ENCODE data around the gene CPB2.
A peak's percentile ranks its signal among the peaks of the same experiment; 100 is the strongest.

Gene CPB2

GRCh38 chr13:46051968-46052318, 52.9 kb downstream of the CPB2 start:
- peaks cover 50% of the 10 kb centered on the region for H3K79me2 ChIP-seq (ENCODE audit: insufficient read depth, low read length)
- H3K4me2 ChIP-seq (ENCODE audit: low read length): peak overlapping the region; percentile 91
- no peaks in the 10 kb centered on the region for H3K9me2 ChIP-seq (ENCODE audit: low read depth, low read length)
- no peaks in the 10 kb centered on the region for H3F3A ChIP-seq (ENCODE audit: insufficient read depth, low read length)
- no peaks in the 10 kb centered on the region for H3K36me3 ChIP-seq (ENCODE audit: insufficient read depth, low read length)
- peak overlapping the region; percentile 76 for H3K27ac ChIP-seq (ENCODE audit: low read depth, low read length, poor library complexity, severe bottlenecking)
- no peak for TF ChIP-seq EZH2 (IDR thresholded peaks at IDR 0.05; ENCODE audit: borderline replicate concordance, low read length)
- TF ChIP-seq, protein P1, sequence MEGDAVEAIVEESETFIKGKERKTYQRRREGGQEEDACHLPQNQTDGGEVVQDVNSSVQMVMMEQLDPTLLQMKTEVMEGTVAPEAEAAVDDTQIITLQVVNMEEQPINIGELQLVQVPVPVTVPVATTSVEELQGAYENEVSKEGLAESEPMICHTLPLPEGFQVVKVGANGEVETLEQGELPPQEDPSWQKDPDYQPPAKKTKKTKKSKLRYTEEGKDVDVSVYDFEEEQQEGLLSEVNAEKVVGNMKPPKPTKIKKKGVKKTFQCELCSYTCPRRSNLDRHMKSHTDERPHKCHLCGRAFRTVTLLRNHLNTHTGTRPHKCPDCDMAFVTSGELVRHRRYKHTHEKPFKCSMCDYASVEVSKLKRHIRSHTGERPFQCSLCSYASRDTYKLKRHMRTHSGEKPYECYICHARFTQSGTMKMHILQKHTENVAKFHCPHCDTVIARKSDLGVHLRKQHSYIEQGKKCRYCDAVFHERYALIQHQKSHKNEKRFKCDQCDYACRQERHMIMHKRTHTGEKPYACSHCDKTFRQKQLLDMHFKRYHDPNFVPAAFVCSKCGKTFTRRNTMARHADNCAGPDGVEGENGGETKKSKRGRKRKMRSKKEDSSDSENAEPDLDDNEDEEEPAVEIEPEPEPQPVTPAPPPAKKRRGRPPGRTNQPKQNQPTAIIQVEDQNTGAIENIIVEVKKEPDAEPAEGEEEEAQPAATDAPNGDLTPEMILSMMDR (IDR thresholded peaks at IDR 0.05; ENCODE audit: low read length): no peak
- peak overlapping the region; percentile 84 for H3K9ac ChIP-seq (ENCODE audit: low read length)
- no peaks in the 10 kb centered on the region for H3K9me3 ChIP-seq (ENCODE audit: low read length)
- H3K4me1 ChIP-seq (ENCODE audit: insufficient read depth, low read length, severe bottlenecking): peaks cover 36% of the 10 kb centered on the region
- no peaks in the 10 kb centered on the region for H3K27me3 ChIP-seq (ENCODE audit: insufficient read depth, low read length)
- peak overlapping the region; percentile 89 for H3K4me3 ChIP-seq (ENCODE audit: low read depth, low read length, poor library complexity, severe bottlenecking)
- H4K20me1 ChIP-seq (ENCODE audit: insufficient read depth, low read length): no peaks in the 10 kb centered on the region
- H2AFZ ChIP-seq (ENCODE audit: low read length): no peak overlapping the region

GRCh38 chr13:46050771-46051170, 54.1 kb downstream of the CPB2 start:
- TF ChIP-seq EZH2 (IDR thresholded peaks at IDR 0.05; ENCODE audit: borderline replicate concordance, low read length): no peak
- TF ChIP-seq, protein P1 (IDR thresholded peaks at IDR 0.05; ENCODE audit: low read length): no peak
- Histone ChIP-seq H3K27me3 (ENCODE audit: insufficient read depth, low read length) (no peaks in the 10 kb centered on the region), H3K4me3 (ENCODE audit: low read depth, low read length, poor library complexity, severe bottlenecking) (peak overlapping the region; percentile 89), H2AFZ (ENCODE audit: low read length) (no peak overlapping the region), H3K9me3 (ENCODE audit: low read length) (no peaks in the 10 kb centered on the region), H3K36me3 (ENCODE audit: insufficient read depth, low read length) (no peaks in the 10 kb centered on the region), H3F3A (ENCODE audit: insufficient read depth, low read length) (no peaks in the 10 kb centered on the region), H3K27ac (ENCODE audit: low read depth, low read length, poor library complexity, severe bottlenecking) (no peak overlapping the region), H3K9ac (ENCODE audit: low read length) (peak overlapping the region; percentile 84; the same call in 1 of the 2 replicates), H3K4me1 (ENCODE audit: insufficient read depth, low read length, severe bottlenecking) (peaks cover 36% of the 10 kb centered on the region), H3K4me2 (ENCODE audit: low read length) (peak overlapping the region; percentile 91), H4K20me1 (ENCODE audit: insufficient read depth, low read length) (peaks cover 2% of the 10 kb centered on the region; the same call in 1 of the 2 replicates), H3K79me2 (ENCODE audit: insufficient read depth, low read length) (peaks cover 59% of the 10 kb centered on the region), H3K9me2 (ENCODE audit: low read depth, low read length) (no peaks in the 10 kb centered on the region)

DNA sequence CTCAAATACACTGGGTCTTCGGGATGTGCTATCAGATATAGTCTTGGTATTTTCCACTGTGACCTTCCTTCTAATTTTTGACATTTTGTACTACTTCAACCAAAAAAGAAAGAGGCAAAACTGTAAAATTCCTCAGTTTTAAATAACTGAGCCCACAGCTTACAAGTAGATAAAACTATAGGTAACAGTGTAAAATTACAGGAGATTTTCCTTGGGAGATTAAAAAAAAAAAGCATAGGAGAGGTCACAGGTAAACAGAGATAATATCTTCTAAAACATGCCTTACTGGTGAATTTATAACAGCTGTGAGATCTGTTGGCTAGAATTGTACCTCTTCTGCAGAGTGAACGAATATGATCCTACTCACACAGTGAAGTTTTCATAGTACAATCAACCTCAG, 59.4 kb downstream of the CPB2 start:
- Histone ChIP-seq H3K27me3 (ENCODE audit: insufficient read depth, low read length) (no peaks in the 10 kb centered on the region), H2AFZ (ENCODE audit: low read length) (no peak overlapping the region), H3K27ac (ENCODE audit: low read depth, low read length, poor library complexity, severe bottlenecking) (no peak overlapping the region), H3K79me2 (ENCODE audit: insufficient read depth, low read length) (peaks cover 72% of the 10 kb centered on the region), H3K9me3 (ENCODE audit: low read length) (no peaks in the 10 kb centered on the region), H3K36me3 (ENCODE audit: insufficient read depth, low read length) (peaks cover 16% of the 10 kb centered on the region), H3K4me2 (ENCODE audit: low read length) (no peak overlapping the region), H3K9me2 (ENCODE audit: low read depth, low read length) (no peaks in the 10 kb centered on the region), H3K4me3 (ENCODE audit: low read depth, low read length, poor library complexity, severe bottlenecking) (no peak overlapping the region), H3F3A (ENCODE audit: insufficient read depth, low read length) (no peaks in the 10 kb centered on the region), H3K9ac (ENCODE audit: low read length) (no peak overlapping the region), H3K4me1 (ENCODE audit: insufficient read depth, low read length, severe bottlenecking) (peaks cover 10% of the 10 kb centered on the region), H4K20me1 (ENCODE audit: insufficient read depth, low read length) (peaks cover 2% of the 10 kb centered on the region; the same call in 1 of the 2 replicates)
- TF ChIP-seq EZH2 (IDR thresholded peaks at IDR 0.05; ENCODE audit: borderline replicate concordance, low read length): no peak
- TF ChIP-seq, protein P1 (IDR thresholded peaks at IDR 0.05; ENCODE audit: low read length): no peak

Data from OCI-LY1 (cell line).